Measurements from ENCODE around the gene CLEC1B.

GRCh38 chr12:10048526-10048925, 49.6 kb upstream of the CLEC1B start:
- no peak for TF ChIP-seq CTCF (IDR thresholded peaks at IDR 0.05)
- no peak for TF ChIP-seq POLR2A (IDR thresholded peaks at IDR 0.05)
